ENCODE data around the gene SORL1-AS1.
A peak's percentile ranks its signal among the peaks of the same experiment; 100 is the strongest.

The SORL1-AS1 gene

GRCh38 chr11:121476379-121477032 lies 23.7 kb upstream of the SORL1-AS1 start:
- no peak for DNase-seq (ENCODE audit: low read depth)

GRCh38 chr11:121474680-121475079 lies 21.9 kb upstream of the SORL1-AS1 start:
- DNase-seq (ENCODE audit: low read depth) = no peak

- peak; percentile 2 for DNase-seq (ENCODE audit: low read depth)
Measured at GRCh38 chr11:121473064-121473777, 20.5 kb upstream of the SORL1-AS1 start.

GRCh38 chr11:121472312-121472711 lies 19.5 kb upstream of the SORL1-AS1 start:
- DNase-seq (ENCODE audit: low read depth) = no peak

GRCh38 chr11:121471167-121471566 lies 18.4 kb upstream of the SORL1-AS1 start:
- DNase-seq (ENCODE audit: low read depth) = no peak

- DNase-seq (ENCODE audit: low read depth) = no peak
Measured at GRCh38 chr11:121469910-121470309, 17.1 kb upstream of the SORL1-AS1 start.

GRCh38 chr11:121467965-121468364 lies 15.2 kb upstream of the SORL1-AS1 start:
- no peak for DNase-seq (ENCODE audit: low read depth)

GRCh38 chr11:121467471-121467870 lies 14.7 kb upstream of the SORL1-AS1 start:
- no peak for DNase-seq (ENCODE audit: low read depth)

- DNase-seq (ENCODE audit: low read depth) = peak; percentile 86
Measured at GRCh38 chr11:121466063-121466794, 13.5 kb upstream of the SORL1-AS1 start.

GRCh38 chr11:121465709-121466062 lies 12.9 kb upstream of the SORL1-AS1 start:
- no peak for DNase-seq (ENCODE audit: low read depth)

GRCh38 chr11:121464352-121464946 lies 11.7 kb upstream of the SORL1-AS1 start:
- DNase-seq (ENCODE audit: low read depth) = peak; percentile 78

GRCh38 chr11:121463689-121464335 lies 11.0 kb upstream of the SORL1-AS1 start:
- DNase-seq (ENCODE audit: low read depth) = no peak

GRCh38 chr11:121461843-121462242 lies 9.1 kb upstream of the SORL1-AS1 start:
- no peak for DNase-seq (ENCODE audit: low read depth)

- no peak for DNase-seq (ENCODE audit: low read depth)
Measured at GRCh38 chr11:121460941-121461514, 8.3 kb upstream of the SORL1-AS1 start.

GRCh38 chr11:121459413-121460017 lies 6.7 kb upstream of the SORL1-AS1 start:
- DNase-seq (ENCODE audit: low read depth) = no peak

GRCh38 chr11:121458551-121458950 lies 5.8 kb upstream of the SORL1-AS1 start:
- DNase-seq (ENCODE audit: low read depth) = no peak

- no peak for DNase-seq (ENCODE audit: low read depth)
Measured at GRCh38 chr11:121456816-121457431, 4.2 kb upstream of the SORL1-AS1 start.

GRCh38 chr11:121456151-121456550 lies 3.4 kb upstream of the SORL1-AS1 start:
- no peak for DNase-seq (ENCODE audit: low read depth)

GRCh38 chr11:121455115-121455514 lies 2.3 kb upstream of the SORL1-AS1 start:
- no peak for DNase-seq (ENCODE audit: low read depth)

GRCh38 chr11:121453589-121454299 lies 977 bp upstream of the SORL1-AS1 start:
- no peak for DNase-seq (ENCODE audit: low read depth)
